Forelimb muscle (tissue), 1 donor: ENCODE results near the gene GRIK4. TPM values are rescaled to one million over a fixed set of nuclear protein-coding genes. Genes with fewer than 3 reads are reported as not detected.

Source experiments
- DNase-seq: peaks from one replicate; pipeline ENCODE4 v3.0.0-alpha.2; 2013; ENCODE audit warnings: low read depth
- polyA plus RNA-seq: library from polyadenylated mRNA; unstranded; fragments of 120-200 nt; gene quantifications from one replicate; pipeline ENCODE4 v1.2.1, GENCODE V29; 2013; ENCODE audit not compliant: insufficient read length

GRIK4 gene
- polyA plus RNA-seq, 1 donor, result 0.23 TPM

GRCh38 chr11:120810251-120810650, 298.7 kb downstream of the GRIK4 start:
- no peak for DNase-seq

- DNase-seq, result no peak
These were observed 299.7 kb downstream of the GRIK4 start for GRCh38 chr11:120811199-120811598.

GRCh38 chr11:120811731-120812130, 300.2 kb downstream of the GRIK4 start:
- DNase-seq, result no peak

GRCh38 chr11:120814531-120815318, 303.2 kb downstream of the GRIK4 start:
- no peak for DNase-seq

GRCh38 chr11:120815319-120816100, 304.0 kb downstream of the GRIK4 start:
- DNase-seq, result no peak

- no peak for DNase-seq
These were observed 304.6 kb downstream of the GRIK4 start for GRCh38 chr11:120816176-120816575.

GRCh38 chr11:120816711-120817110, 305.2 kb downstream of the GRIK4 start:
- no peak for DNase-seq

- no peak for DNase-seq
These were observed 305.6 kb downstream of the GRIK4 start for GRCh38 chr11:120817158-120817557.

- DNase-seq, result no peak
These were observed 306.5 kb downstream of the GRIK4 start for GRCh38 chr11:120818097-120818496.

GRCh38 chr11:120819003-120819402, 307.5 kb downstream of the GRIK4 start:
- no peak for DNase-seq

GRCh38 chr11:120819437-120820365, 308.2 kb downstream of the GRIK4 start:
- no peak for DNase-seq

- no peak for DNase-seq
These were observed 311.6 kb downstream of the GRIK4 start for GRCh38 chr11:120823159-120823558.

GRCh38 chr11:120824242-120824641, 312.7 kb downstream of the GRIK4 start:
- no peak for DNase-seq

GRCh38 chr11:120827198-120827597, 315.6 kb downstream of the GRIK4 start:
- no peak for DNase-seq

- DNase-seq, result no peak
These were observed 316.3 kb downstream of the GRIK4 start for GRCh38 chr11:120827820-120828219.

GRCh38 chr11:120828847-120829246, 317.3 kb downstream of the GRIK4 start:
- DNase-seq, result no peak

- DNase-seq, result no peak
These were observed 318.6 kb downstream of the GRIK4 start for GRCh38 chr11:120830085-120830620.

GRCh38 chr11:120832481-120833238, 321.1 kb downstream of the GRIK4 start:
- DNase-seq, result no peak

GRCh38 chr11:120834686-120835210, 323.2 kb downstream of the GRIK4 start:
- no peak for DNase-seq

GRCh38 chr11:120835601-120836228, 324.2 kb downstream of the GRIK4 start:
- DNase-seq, result no peak
